Ramos (cell line): Measurements from ENCODE around the gene JAGN1.

Source experiments
- in situ Hi-C: fragments of 300-500 bp; cut with MboI; formaldehyde crosslinking; loops from one replicate; pipeline ENCODE4 v1.14.3; 2022; ENCODE audit warnings: low sequenced_read_pairs; ENCODE audit not compliant: unreplicated experiment

The JAGN1 gene

GRCh38 chr3:9942934-9943690 is 52.7 kb downstream of the JAGN1 start:
- in situ Hi-C loops, result no loop called here
